ENCODE results near the gene CLNK.

The CLNK gene, protein sequence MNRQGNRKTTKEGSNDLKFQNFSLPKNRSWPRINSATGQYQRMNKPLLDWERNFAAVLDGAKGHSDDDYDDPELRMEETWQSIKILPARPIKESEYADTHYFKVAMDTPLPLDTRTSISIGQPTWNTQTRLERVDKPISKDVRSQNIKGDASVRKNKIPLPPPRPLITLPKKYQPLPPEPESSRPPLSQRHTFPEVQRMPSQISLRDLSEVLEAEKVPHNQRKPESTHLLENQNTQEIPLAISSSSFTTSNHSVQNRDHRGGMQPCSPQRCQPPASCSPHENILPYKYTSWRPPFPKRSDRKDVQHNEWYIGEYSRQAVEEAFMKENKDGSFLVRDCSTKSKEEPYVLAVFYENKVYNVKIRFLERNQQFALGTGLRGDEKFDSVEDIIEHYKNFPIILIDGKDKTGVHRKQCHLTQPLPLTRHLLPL

DNA sequence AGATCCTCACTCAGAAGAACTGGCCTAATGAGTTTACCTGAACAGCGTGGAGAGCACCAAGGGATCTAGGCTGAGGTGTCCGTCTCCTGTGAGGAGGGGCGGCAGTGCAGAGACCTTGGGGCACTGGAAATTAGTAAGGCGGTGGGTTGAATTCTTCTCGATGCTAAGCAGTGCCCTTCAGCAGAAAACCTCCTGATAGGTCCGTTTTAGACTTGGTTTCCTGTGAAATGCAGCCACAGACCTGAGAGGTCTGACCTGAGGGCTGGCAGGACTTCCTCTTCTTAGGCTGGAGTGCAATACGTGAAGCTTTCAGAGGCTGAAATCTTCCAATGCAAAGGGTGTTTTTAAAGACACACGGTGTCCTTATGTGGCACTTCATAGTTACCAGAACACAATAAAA, at the start of gene CLNK:
Gene CLNK, minus strand, starts transcription at position 138 of the 400 bp plus-strand sequence. CDS start 16,899 bp downstream, outside the sequence.
- DNase-seq (ENCODE audit: low read depth): no peak

GRCh38 chr4:10733481-10734062, 49.0 kb upstream of the CLNK start:
- no peak for DNase-seq (ENCODE audit: low read depth)

DNA sequence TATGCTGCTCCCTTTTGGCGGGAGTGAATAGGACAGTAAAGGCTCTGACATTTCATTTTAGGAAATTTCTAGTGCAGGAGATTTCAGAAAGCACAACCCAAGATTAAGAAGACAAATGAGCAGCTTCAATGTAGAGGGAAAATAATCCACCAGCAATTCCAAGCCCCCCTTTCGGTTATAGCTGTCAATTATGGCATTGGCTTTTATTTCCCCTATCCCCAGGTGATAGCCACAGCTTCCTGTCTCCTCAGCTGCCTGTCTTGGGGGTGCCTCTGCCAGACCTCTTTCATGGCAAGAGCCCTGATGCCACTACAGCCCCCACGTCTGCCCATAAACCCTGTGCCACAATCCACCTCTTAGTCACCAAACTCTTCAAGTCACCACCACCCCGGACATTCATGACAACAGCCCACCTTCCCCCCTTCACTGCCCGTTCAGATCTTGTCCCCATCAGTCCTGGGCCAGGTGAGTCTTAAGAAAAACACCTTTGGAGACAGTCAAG, 48.4 kb upstream of the CLNK start:
- no peak for DNase-seq (ENCODE audit: low read depth)

- no peak for DNase-seq (ENCODE audit: low read depth)
Observed at GRCh38 chr4:10732235-10732913, 47.8 kb upstream of the CLNK start.

- DNase-seq (ENCODE audit: low read depth): no peak
Observed at GRCh38 chr4:10731690-10732089, 47.1 kb upstream of the CLNK start.

GRCh38 chr4:10731162-10731561, 46.6 kb upstream of the CLNK start:
- no peak for DNase-seq (ENCODE audit: low read depth)

GRCh38 chr4:10730590-10730989, 46.0 kb upstream of the CLNK start:
- DNase-seq (ENCODE audit: low read depth): no peak

- no peak for DNase-seq (ENCODE audit: low read depth)
Observed at GRCh38 chr4:10730019-10730418, 45.5 kb upstream of the CLNK start.

DNA sequence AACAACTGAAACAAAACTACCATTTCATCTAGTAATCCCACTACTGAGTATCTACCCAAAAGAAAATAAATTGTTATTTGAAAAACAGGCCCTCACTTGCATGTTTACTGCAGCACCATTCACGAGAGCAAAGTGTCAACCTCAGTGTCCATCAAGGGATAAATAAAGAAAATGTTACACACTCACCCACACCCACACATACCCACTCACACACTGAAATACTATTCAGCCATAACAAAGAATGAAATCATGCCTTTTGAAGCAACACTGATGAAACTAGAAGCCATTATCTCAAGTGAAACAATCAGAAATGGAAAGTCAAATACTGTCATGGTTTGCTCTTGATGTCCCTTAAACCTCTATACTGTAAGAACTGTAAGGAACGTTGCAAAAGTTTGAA, 44.8 kb upstream of the CLNK start:
- DNase-seq (ENCODE audit: low read depth): no peak

- no peak for DNase-seq (ENCODE audit: low read depth)
Observed at GRCh38 chr4:10728016-10728415, 43.4 kb upstream of the CLNK start.

GRCh38 chr4:10727140-10727880, 42.7 kb upstream of the CLNK start:
- DNase-seq (ENCODE audit: low read depth): no peak

DNA sequence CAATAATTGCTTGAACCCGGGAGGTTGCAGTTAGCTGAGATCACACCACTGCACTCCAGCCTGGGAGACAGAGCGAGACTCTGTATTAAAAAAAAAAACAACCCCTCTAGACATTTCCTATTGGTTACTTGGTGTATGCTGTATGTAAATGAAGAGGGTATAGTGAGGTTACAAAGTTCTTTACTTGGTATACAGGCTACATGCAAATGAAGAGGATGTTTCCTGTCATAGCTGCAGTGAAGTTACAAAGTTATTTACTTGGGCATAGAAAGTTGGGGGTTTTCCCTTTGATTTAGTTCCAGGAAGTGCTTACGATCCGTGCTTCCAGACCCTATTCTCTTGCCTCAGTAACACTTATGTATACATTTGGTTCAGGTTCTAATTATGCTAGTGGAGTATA, 38.4 kb upstream of the CLNK start:
- DNase-seq (ENCODE audit: low read depth): no peak

DNA sequence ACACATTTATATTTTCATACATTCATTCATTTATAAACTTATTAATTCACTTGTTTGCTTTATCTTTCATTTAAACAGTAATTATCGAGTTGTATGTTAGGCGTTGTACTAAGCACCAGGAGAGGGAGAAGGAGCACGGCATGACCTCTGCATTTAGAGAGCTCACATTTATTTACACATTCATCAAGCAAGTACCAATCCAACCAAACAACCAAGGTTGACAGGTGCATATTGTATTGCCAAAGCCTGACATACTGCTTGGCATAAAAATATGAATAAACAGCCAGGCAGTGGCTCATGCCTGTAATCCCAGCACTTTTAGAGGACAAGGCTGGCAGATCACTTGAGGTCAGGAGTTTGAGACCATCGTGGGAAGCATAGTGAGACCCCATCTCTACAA, 37.0 kb upstream of the CLNK start:
- no peak for DNase-seq (ENCODE audit: low read depth)

DNA sequence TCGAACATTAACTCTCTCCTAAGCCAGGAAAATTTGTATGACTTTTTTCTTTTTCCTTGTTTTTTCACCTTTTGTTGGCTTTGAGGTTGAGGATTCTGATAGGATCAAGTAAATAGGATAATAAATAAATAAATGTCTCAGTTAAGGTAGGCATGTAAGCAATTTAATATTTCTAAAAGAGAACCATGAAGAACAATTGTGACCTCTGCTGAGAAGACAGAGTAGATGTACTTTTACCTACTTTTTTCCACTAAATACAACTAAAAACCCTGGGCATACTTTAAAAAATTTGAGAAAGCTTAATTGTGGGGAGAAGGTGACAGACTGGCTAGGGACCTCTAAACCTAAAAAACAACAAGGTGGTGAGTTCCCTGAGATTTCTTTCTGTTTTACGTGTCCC, 31.6 kb upstream of the CLNK start:
- peak; percentile 30 for DNase-seq (ENCODE audit: low read depth)

DNA sequence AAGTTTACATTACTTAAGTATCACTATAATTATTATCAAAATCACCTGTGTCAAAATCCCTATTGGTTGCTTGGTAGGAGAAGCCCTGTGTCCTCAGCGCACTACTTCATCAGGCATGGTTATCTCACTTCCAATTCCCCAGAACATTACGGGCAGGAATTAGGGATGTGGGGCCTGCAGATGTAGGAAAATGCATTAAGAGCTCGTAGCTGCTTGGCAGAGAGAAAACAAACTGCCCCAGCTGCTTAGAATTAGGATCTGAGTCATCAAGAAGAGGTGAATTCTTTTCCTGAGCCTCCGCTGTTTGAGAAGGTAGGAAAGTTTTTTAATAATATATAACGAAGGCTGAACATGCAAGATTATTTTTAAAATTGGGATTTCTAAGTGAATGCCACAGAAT, 31.1 kb upstream of the CLNK start:
- peak; percentile 46 for DNase-seq (ENCODE audit: low read depth)

GRCh38 chr4:10715135-10715534, 30.6 kb upstream of the CLNK start:
- DNase-seq (ENCODE audit: low read depth): no peak

DNA sequence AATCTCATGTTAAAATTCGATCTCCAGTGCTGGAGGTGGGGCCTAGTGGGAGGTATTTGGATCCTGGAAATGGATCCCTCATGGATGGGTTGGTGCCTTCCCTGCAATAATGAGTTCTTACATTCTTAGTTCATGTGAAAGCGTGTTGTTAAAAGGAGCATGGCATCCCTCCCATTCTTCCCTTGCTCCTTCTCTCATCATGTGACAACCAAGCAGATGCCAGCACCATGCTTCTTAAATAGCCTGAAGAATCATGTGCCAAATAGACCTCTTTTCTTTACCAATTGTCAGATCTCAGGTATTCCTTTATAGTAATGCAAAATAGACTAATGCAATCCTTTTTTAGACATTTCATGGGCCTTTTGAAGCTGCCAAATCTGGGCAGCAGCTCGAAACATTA, 29.0 kb upstream of the CLNK start:
- DNase-seq (ENCODE audit: low read depth): no peak

DNA sequence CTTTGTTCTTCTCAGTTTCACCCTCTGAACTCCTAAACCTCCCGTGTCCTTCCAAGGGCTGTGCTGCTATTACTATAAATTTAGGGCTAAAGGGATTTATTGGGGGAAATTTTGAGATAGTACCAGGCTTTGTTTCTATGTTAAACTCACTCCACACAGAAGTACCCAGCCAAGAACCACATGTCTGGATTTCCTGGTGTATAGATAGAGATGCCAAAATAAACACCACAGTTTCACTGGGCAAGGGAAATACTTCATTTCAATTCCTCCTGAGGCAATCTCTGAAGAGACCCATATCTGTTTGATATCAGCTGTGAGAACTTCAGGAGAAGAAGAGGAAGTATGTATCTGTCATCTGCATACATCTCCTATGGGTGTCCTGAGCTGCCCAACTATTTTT, 21.7 kb upstream of the CLNK start:
- DNase-seq (ENCODE audit: low read depth): no peak

DNA sequence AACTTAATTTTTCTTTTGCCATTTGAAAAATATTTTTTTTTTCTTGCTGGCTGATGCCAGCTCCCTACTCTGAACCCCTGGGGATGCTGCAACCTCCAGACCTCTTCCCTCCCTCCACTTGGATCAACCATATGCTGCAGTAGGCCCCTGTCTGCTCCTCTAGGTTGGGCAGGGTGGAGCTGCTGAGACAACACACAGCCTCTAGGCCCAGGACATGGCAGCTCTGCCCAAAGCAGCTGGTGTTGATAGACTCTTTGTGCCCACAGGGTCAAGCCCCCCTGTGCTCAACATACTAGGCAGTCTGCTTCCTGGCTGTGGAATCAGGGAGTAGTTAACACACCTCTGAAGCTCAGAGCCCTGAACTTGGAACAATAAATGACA, 19.9 kb upstream of the CLNK start:
- no peak for DNase-seq (ENCODE audit: low read depth)

- DNase-seq (ENCODE audit: low read depth): peak; percentile 68
Observed at GRCh38 chr4:10703766-10704429, 19.3 kb upstream of the CLNK start.

DNA sequence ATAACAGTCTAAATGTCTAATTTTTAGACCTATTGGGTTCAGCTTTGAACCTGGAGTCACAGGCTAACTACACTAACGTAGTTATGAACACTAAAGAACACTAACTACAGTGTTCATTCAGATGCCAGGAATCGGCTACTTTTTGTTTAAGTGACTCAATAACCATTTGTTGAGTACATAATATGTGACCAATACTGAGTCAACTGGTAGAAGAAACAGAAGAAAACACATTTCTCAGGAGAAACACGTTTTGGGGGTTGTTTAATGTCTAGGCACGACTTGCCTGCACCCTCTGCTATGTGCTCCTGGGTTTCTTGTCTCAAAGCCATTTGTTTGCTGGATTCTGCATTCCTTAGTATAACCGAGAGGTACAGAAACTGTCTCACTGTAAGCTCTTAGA, 18.6 kb upstream of the CLNK start:
- no peak for DNase-seq (ENCODE audit: low read depth)
